Astrocyte of the spinal cord (primary cell): ENCODE data around the gene TLL1.

Experiments used
- DNase-seq: peaks from one replicate; pipeline ENCODE4 v3.0.0; 2011; ENCODE audit warnings: low read depth, low spot score
- H3K4me3 ChIP-seq: 2 replicates; pipeline ENCODE4 v1.5.1; 2011; ENCODE audit warnings: low read depth, mild to moderate bottlenecking, low read length, moderate library complexity
- CTCF ChIP-seq: IDR thresholded peaks from 2 replicates; pipeline ENCODE4 v1.5.1; 2012; ENCODE audit warnings: low read depth, mild to moderate bottlenecking, low read length, inconsistent platforms
- in situ Hi-C: cut with HindIII; loops from 2 replicates; pipeline ENCODE4 v1.10.0; 2017; ENCODE audit warnings: low sequenced_read_pairs

Gene TLL1

GRCh38 chr4:165839615-165840333 lies 33.3 kb upstream of the TLL1 start:
- in situ Hi-C loops = no loop called here
- DNase-seq = no peak
- H3K4me3 ChIP-seq = no peak overlapping the region
- no peak for TF ChIP-seq CTCF

DNA sequence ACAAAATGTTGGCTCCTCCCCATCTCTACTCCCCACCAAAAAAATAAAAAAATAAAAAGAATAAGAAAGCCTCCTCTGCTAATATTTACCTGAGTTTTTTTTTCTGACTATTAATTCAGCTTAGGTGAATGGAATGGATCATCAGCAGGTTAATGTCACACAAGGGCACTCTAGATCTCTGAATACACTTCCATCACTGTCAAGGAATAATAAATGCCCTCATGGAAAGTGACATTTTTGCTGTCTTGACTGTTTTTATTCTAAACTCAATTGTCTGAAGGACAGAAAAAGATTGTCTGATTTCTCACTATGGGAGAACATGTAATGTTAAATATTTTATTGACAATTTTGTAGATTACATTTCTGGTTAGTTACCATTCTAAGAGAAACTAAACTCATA lies 30.4 kb upstream of the TLL1 start:
- no peak overlapping the region for H3K4me3 ChIP-seq
- in situ Hi-C loops = no loop called here
- DNase-seq = no peak
- TF ChIP-seq CTCF = no peak

GRCh38 chr4:165844161-165844560 lies 28.9 kb upstream of the TLL1 start:
- in situ Hi-C loops = no loop called here
- no peak for TF ChIP-seq CTCF
- no peak for DNase-seq
- no peak overlapping the region for H3K4me3 ChIP-seq

- no peak for DNase-seq
- no peak for TF ChIP-seq CTCF
- H3K4me3 ChIP-seq = no peak overlapping the region
- in situ Hi-C loops = no loop called here
These were observed 21.8 kb upstream of the TLL1 start for GRCh38 chr4:165851256-165851655.

DNA sequence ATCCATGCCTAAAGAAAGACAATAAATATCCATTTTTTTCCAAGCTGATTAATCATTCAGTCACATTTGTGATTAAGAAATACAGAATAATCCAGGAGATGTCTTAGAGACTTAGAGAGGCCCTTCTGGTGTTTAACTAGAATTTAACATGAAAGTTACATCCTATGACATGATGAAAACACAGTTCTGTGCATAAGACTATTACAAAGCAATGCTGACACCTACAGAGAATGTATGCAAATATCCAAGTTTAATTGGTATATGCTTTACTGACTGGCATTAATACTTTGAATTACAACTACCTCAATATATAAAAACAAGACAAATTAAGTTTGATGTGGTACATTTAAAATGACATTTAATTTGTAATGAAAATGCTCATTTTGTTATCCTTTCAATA lies 17.8 kb upstream of the TLL1 start:
- in situ Hi-C loops = no loop called here

DNA sequence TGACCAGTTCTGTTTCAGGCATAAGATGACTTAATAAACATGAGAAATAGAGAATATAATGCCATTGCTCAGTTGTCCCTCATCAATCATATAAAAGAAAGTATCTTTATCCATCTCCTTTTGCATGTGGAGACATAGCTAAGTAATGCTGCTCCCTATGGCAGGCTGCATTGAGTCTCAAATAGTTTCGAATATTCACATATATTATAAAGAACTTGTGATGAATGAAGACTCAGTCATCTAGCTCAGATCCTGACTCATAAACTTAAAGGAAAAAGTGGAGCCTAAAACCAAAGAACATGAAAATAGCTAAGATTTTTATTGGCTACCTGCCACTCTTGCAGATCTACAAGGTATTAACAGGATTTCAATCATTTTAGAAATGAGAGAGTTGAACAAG lies 11.7 kb upstream of the TLL1 start:
- no peak for DNase-seq
- no peak overlapping the region for H3K4me3 ChIP-seq
- no peak for TF ChIP-seq CTCF
- in situ Hi-C loops = no loop called here

More for the DNA sequence above, 17.8 kb upstream of the TLL1 start:
- no peak for TF ChIP-seq CTCF
- no peak overlapping the region for H3K4me3 ChIP-seq
- DNase-seq = no peak
